HepG2 (cell line): ENCODE data around the gene ZBTB20. TPM values are rescaled to one million over a fixed set of nuclear protein-coding genes. Genes with fewer than 3 reads are reported as not detected.

Experiments used
- ATAC-seq: fragments of 200-7000 bp; cut with Tn5 transposase; 3 replicates; pipeline ENCODE4 v1.9.1; 2020; ENCODE audit warnings: mild to moderate bottlenecking, moderate library complexity
- BruUV-seq: library from RNA; stranded (reverse); fragments of 400-500 nt; replicated peaks from 2 replicates; lab custom pipeline; 2021; lab: Mats Ljungman, UMichigan
- CTCF ChIA-PET: fragments of 300-600 bp; formaldehyde crosslinking; extraction: SDS; loops from one replicate; lab custom pipeline; 2021; ENCODE audit warnings: low total read pairs, inconsistent platforms, low intra/inter-chr PET ratio; lab: Yijun Ruan, JAX
- POLR2A ChIA-PET: fragments of 350-600 bp; sonication (Branson Sonifier 250); formaldehyde crosslinking; loops from one replicate; lab custom pipeline; 2020; ENCODE audit warnings: antibody characterized with exemption, inconsistent platforms; lab: Yijun Ruan, JAX
- DNase-seq: peaks from one replicate; pipeline ENCODE4 v3.0.0-alpha.2; 2015; ENCODE audit warnings: low spot score
- FAIRE-seq: peaks from 3 replicates; lab custom pipeline; 2011; peaks lifted over from hg19 to GRCh38; lab: Jason Lieb, UNC
- H2AFZ ChIP-seq: one replicate; pipeline ENCODE4 v1.6.1; 2011; ENCODE audit warnings: low read length, inconsistent platforms
- H3K27ac ChIP-seq: fragments of 300-600 bp; 3 replicates; pipeline ENCODE4 v1.8.0; 2011; ENCODE audit warnings: mixed run types, mild to moderate bottlenecking, mixed read lengths, low read length, inconsistent platforms; ENCODE audit not compliant: insufficient read depth; ENCODE audit errors: extremely low read length
- H3K27me3 ChIP-seq, 2 experiments: fragments of 200-600 bp in 1 of 2; 2 replicates in 1 of 2; 3 replicates in 1 of 2; pipeline versions ENCODE4 v1.6.0 to v1.8.0; 2011; ENCODE audit warnings: low read length in 2 of 2, mild to moderate bottlenecking in 2 of 2, moderate library complexity in 2 of 2, inconsistent platforms in 1 of 2; ENCODE audit not compliant: insufficient read depth in 2 of 2, control insufficient read depth in 1 of 2
- H3K36me3 ChIP-seq, 2 experiments: fragments of 200-600 bp in 1 of 2; replicated peaks in 1 of 2; 2 replicates in 1 of 2; 3 replicates in 1 of 2; pipeline versions ENCODE4 v1.5.1 to v1.8.0; 2011; ENCODE audit warnings: low read length in 2 of 2, inconsistent platforms in 1 of 2; ENCODE audit not compliant: insufficient read depth in 2 of 2, control insufficient read depth in 1 of 2
- H3K4me1 ChIP-seq: 2 replicates; pipeline ENCODE4 v1.5.1; 2012; ENCODE audit warnings: low read length, inconsistent platforms; ENCODE audit not compliant: insufficient read depth
- H3K4me2 ChIP-seq: 2 replicates; pipeline ENCODE4 v1.6.0; 2011; ENCODE audit warnings: low read depth, low read length, inconsistent platforms
- H3K4me3 ChIP-seq, 3 experiments: fragments of 200-600 bp in 1 of 3; sonication (generic), shearing (Covaris generic) in 1 of 3; replicated peaks in 1 of 3; 2 replicates each; pipeline ENCODE4 v1.5.1; 2011 to 2016; ENCODE audit warnings: low read length in 3 of 3, inconsistent platforms in 2 of 3, low read depth in 2 of 3, mild to moderate bottlenecking in 2 of 3, control low read depth in 1 of 3, mixed read lengths in 1 of 3; ENCODE audit not compliant: insufficient read depth in 1 of 3
- H3K79me2 ChIP-seq: one replicate; pipeline ENCODE4 v1.6.1; 2011; ENCODE audit warnings: low read length, inconsistent platforms; ENCODE audit not compliant: insufficient read depth
- H3K9ac ChIP-seq: 2 replicates; pipeline ENCODE4 v1.6.0; 2011; ENCODE audit warnings: mild to moderate bottlenecking, low read depth, low read length, inconsistent platforms; ENCODE audit not compliant: insufficient read depth
- H3K9me3 ChIP-seq: 2 replicates; pipeline ENCODE4 v1.5.1; 2012; ENCODE audit warnings: mild to moderate bottlenecking, low read length
- H4K20me1 ChIP-seq: 2 replicates; pipeline ENCODE4 v1.6.0; 2011; ENCODE audit warnings: inconsistent platforms, mild to moderate bottlenecking, low read length, moderate library complexity; ENCODE audit not compliant: insufficient read depth
- MBD4 ChIP-seq: IDR thresholded peaks from 2 replicates; pipeline ENCODE4 v1.6.1; 2012; ENCODE audit warnings: low read length, inconsistent platforms, borderline replicate concordance
- MIER2 ChIP-seq: IDR thresholded peaks from 2 replicates; pipeline ENCODE4 v1.6.1; 2016; ENCODE audit warnings: missing biosample characterization, missing genetic modification reagents
- TAF15 ChIP-seq: fragments of 200-400 bp; formaldehyde crosslinking; IDR thresholded peaks from one replicate; pipeline ENCODE4 v1.6.1; 2018; ENCODE audit warnings: mild to moderate bottlenecking, low read depth, low read length; ENCODE audit not compliant: poor library complexity, severe bottlenecking
- TGIF2 ChIP-seq: IDR thresholded peaks from 2 replicates; pipeline ENCODE4 v1.6.1; 2016; ENCODE audit warnings: control low read depth, missing compliant biosample characterization
- ZBTB7A ChIP-seq: sonication (generic); formaldehyde crosslinking; IDR thresholded peaks from 2 replicates; pipeline ENCODE4 v1.8.0; 2022; ENCODE audit warnings: mild to moderate bottlenecking, missing genetic modification reagents
- ZKSCAN5 ChIP-seq: sonication (generic); formaldehyde crosslinking; IDR thresholded peaks from 2 replicates; pipeline ENCODE4 v1.5.1; 2020; ENCODE audit warnings: mild to moderate bottlenecking, missing genetic modification reagents
- ZNF879 ChIP-seq: sonication (generic); formaldehyde crosslinking; IDR thresholded peaks from 2 replicates; pipeline ENCODE4 v1.8.1; 2023; ENCODE audit warnings: missing genetic modification reagents
- WGBS: methylation state at CpG from one replicate; pipeline ENCODE4 v1.1.6; 2017; ENCODE audit warnings: low lambda C conversion rate; 5-methylcytosine and 5-hydroxymethylcytosine counted together
- in situ Hi-C: cut with HindIII; loops from 2 replicates; pipeline ENCODE4 v1.10.0; 2017; ENCODE audit warnings: low pct_unique_long_range_greater_than_20kb; ENCODE audit not compliant: extremely low pct_ligation_motif_present
- intact Hi-C: fragments of 100-400 bp; cut with micrococcal nuclease; formaldehyde crosslinking; loops from one replicate; pipeline ENCODE4 v1.10.0; 2022; ENCODE audit not compliant: unreplicated experiment
- polyA plus RNA-seq, 8 experiments: library from polyadenylated mRNA; depleted of rRNA in 3 of 8; stranded (reverse) in 7 of 8; unstranded in 1 of 8; fragments of >200 nt; fragmentation: Illumina TruSeq in 4 of 8; extraction: Trizol in 4 of 8; gene quantifications; 2 replicates each; pipeline versions ENCODE4 v1.2.1 to v1.2.3, GENCODE V29; 2011 to 2016; ENCODE audit warnings: low read depth in 4 of 8, missing spikeins in 1 of 8, mixed read lengths in 1 of 8; ENCODE audit not compliant: insufficient read depth in 1 of 8
- total RNA-seq, 5 experiments: library from RNA; depleted of rRNA; stranded (reverse); fragments of >200 nt; fragmentation: Illumina TruSeq; extraction: Trizol; gene quantifications; 2 replicates each; pipeline ENCODE4 v1.2.3, GENCODE V29; 2016; ENCODE audit warnings: low read depth in 1 of 5
- TF ChIP-seq, protein P1 (sequence below): sonication (generic); formaldehyde crosslinking; IDR thresholded peaks from 2 replicates; pipeline ENCODE4 v1.5.0; 2020; ENCODE audit warnings: missing genetic modification reagents
- TF ChIP-seq, protein P2 (sequence below): IDR thresholded peaks from 2 replicates; pipeline ENCODE4 v1.6.1; 2018; ENCODE audit warnings: missing genetic modification reagents, mild to moderate bottlenecking, missing compliant biosample characterization
- TF ChIP-seq, protein P3 (sequence below), 2 experiments: IDR thresholded peaks; 2 replicates each; pipeline ENCODE4 v1.6.1; 2011 to 2012; ENCODE audit warnings: low read length in 2 of 2, borderline replicate concordance in 1 of 2, low read depth in 1 of 2, mild to moderate bottlenecking in 1 of 2, moderate library complexity in 1 of 2

ZBTB20 gene
- total and polyA plus RNA-seq, 2 of the 13 experiments (the other 11 are each of a cell fraction or from before 2014, with no cell fraction given) = 1.9 to 8.8 TPM

DNA sequence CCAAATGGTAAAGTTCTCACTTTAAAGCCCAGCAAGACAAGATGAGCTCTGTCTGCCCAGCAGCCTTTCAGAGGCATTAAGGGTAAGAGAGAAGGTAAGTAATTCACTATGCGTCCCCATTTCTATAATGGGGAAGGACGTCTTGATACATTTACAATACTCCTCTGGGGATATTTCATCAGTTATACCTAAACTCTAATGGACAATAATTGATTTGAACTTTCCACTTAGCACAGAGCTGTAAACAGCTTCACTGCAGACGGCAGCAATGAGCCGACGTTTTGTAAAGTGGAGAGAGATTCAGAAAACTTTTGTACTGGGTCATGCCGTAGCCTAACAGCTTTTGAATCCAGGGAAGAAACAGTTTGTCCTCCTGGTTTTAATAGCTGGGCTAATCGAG, 725.9 kb downstream of the ZBTB20 start:
- no peak overlapping the region for H3K27ac ChIP-seq
- in situ Hi-C loops = no loop called here
- no peak overlapping the region for H3K4me3 ChIP-seq
- TF ChIP-seq, protein P1, sequence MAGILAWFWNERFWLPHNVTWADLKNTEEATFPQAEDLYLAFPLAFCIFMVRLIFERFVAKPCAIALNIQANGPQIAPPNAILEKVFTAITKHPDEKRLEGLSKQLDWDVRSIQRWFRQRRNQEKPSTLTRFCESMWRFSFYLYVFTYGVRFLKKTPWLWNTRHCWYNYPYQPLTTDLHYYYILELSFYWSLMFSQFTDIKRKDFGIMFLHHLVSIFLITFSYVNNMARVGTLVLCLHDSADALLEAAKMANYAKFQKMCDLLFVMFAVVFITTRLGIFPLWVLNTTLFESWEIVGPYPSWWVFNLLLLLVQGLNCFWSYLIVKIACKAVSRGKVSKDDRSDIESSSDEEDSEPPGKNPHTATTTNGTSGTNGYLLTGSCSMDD = no peak
- TF ChIP-seq, all 625 proteins: peak for 0
- no peaks in the 10 kb centered on the region for H3K27me3 ChIP-seq
- no peaks in the 10 kb centered on the region for H3K36me3 ChIP-seq
- DNase-seq = no peak
- ChIA-PET CTCF (no interaction called here), POLR2A (no interaction called here)
- no peaks in the 10 kb centered on the region for H3K4me1 ChIP-seq
- intact Hi-C loops = no loop called here
- no TSS peak for BruUV-seq
- H3K4me2 ChIP-seq = no peak overlapping the region
- H3K79me2 ChIP-seq = no peaks in the 10 kb centered on the region
- 86% methylated on average over 7 of the region's 7 CpGs for WGBS
- FAIRE-seq = no peak
- H3K9me3 ChIP-seq = no peaks in the 10 kb centered on the region
- H4K20me1 ChIP-seq = 0 out of 2 replicates have a peak, but pooled peaks cover 6% of the 10 kb centered on the region
- no peak for ATAC-seq
- no peak overlapping the region for H3K9ac ChIP-seq
- H2AFZ ChIP-seq = no peak overlapping the region

DNA sequence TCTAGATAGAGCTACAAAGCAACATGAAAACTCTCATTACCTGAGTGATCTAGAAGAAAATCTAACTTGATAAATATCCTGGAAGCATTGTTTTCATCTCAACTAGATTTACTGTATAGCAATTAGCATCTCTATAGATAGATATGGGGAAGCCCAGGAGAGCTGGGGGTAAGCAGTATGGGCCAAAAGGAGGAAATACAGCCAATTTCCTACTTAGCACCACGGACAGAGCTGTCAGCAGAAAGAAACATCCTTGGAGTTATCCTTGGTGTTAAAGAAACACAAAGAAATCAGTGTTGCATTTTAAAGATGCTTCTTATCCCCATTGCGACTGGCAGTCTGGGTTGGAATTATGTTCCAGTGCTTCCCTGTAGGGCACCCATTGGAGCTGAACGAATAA, 727.0 kb downstream of the ZBTB20 start:
- Histone ChIP-seq H3K4me2 (no peak overlapping the region), H3K9ac (no peak overlapping the region), H3K36me3 (no peaks in the 10 kb centered on the region), H3K4me3 (no peak overlapping the region)
- no peak for FAIRE-seq
- CTCF ChIA-PET = no interaction called here
- 91% methylated on average over 3 of the region's 3 CpGs for WGBS
- TF ChIP-seq MBD4 (no peak), MIER2 (CRISPR knock-in tag) (0 out of 2 replicates have a peak, but pooled peaks have one; percentile 62), ZBTB7A (CRISPR knock-in tag) (no peak), TAF15 (no peak), ZNF879 (CRISPR knock-in tag) (no peak), ZKSCAN5 (CRISPR knock-in tag) (no peak), TGIF2 (CRISPR knock-in tag) (no peak)
- TF ChIP-seq, protein P2, sequence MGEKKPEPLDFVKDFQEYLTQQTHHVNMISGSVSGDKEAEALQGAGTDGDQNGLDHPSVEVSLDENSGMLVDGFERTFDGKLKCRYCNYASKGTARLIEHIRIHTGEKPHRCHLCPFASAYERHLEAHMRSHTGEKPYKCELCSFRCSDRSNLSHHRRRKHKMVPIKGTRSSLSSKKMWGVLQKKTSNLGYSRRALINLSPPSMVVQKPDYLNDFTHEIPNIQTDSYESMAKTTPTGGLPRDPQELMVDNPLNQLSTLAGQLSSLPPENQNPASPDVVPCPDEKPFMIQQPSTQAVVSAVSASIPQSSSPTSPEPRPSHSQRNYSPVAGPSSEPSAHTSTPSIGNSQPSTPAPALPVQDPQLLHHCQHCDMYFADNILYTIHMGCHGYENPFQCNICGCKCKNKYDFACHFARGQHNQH (CRISPR knock-in tag) = no peak
- TF ChIP-seq, protein P3, sequence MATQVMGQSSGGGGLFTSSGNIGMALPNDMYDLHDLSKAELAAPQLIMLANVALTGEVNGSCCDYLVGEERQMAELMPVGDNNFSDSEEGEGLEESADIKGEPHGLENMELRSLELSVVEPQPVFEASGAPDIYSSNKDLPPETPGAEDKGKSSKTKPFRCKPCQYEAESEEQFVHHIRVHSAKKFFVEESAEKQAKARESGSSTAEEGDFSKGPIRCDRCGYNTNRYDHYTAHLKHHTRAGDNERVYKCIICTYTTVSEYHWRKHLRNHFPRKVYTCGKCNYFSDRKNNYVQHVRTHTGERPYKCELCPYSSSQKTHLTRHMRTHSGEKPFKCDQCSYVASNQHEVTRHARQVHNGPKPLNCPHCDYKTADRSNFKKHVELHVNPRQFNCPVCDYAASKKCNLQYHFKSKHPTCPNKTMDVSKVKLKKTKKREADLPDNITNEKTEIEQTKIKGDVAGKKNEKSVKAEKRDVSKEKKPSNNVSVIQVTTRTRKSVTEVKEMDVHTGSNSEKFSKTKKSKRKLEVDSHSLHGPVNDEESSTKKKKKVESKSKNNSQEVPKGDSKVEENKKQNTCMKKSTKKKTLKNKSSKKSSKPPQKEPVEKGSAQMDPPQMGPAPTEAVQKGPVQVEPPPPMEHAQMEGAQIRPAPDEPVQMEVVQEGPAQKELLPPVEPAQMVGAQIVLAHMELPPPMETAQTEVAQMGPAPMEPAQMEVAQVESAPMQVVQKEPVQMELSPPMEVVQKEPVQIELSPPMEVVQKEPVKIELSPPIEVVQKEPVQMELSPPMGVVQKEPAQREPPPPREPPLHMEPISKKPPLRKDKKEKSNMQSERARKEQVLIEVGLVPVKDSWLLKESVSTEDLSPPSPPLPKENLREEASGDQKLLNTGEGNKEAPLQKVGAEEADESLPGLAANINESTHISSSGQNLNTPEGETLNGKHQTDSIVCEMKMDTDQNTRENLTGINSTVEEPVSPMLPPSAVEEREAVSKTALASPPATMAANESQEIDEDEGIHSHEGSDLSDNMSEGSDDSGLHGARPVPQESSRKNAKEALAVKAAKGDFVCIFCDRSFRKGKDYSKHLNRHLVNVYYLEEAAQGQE (IDR thresholded peaks at IDR 0.05; ENCODE audit: borderline replicate concordance in 1 of 2, low read depth in 1 of 2, low read length in 2 of 2) = peak; percentile 17 to 87
- TF ChIP-seq, all 625 proteins: peak for 2
- intact Hi-C loops = no loop called here
- Histone ChIP-seq H3K27ac (no peak overlapping the region), H2AFZ (no peak overlapping the region), H4K20me1 (0 out of 2 replicates have a peak, but pooled peaks cover 6% of the 10 kb centered on the region), H3K79me2 (no peaks in the 10 kb centered on the region), H3K9me3 (no peaks in the 10 kb centered on the region), H3K4me1 (no peaks in the 10 kb centered on the region), H3K27me3 (no peaks in the 10 kb centered on the region)
- no peak for DNase-seq
- ATAC-seq = no peak
- in situ Hi-C loops = no loop called here
- POLR2A ChIA-PET = no interaction called here
- no TSS peak for BruUV-seq
